Measurements from ENCODE around the gene FZD10. TPM values are rescaled to one million over a fixed set of nuclear protein-coding genes. Genes with fewer than 3 reads are reported as not detected.

The FZD10 gene, protein sequence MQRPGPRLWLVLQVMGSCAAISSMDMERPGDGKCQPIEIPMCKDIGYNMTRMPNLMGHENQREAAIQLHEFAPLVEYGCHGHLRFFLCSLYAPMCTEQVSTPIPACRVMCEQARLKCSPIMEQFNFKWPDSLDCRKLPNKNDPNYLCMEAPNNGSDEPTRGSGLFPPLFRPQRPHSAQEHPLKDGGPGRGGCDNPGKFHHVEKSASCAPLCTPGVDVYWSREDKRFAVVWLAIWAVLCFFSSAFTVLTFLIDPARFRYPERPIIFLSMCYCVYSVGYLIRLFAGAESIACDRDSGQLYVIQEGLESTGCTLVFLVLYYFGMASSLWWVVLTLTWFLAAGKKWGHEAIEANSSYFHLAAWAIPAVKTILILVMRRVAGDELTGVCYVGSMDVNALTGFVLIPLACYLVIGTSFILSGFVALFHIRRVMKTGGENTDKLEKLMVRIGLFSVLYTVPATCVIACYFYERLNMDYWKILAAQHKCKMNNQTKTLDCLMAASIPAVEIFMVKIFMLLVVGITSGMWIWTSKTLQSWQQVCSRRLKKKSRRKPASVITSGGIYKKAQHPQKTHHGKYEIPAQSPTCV
- polyA plus RNA-seq (2012; ENCODE audit: insufficient read length, low read depth): not detected

DNA sequence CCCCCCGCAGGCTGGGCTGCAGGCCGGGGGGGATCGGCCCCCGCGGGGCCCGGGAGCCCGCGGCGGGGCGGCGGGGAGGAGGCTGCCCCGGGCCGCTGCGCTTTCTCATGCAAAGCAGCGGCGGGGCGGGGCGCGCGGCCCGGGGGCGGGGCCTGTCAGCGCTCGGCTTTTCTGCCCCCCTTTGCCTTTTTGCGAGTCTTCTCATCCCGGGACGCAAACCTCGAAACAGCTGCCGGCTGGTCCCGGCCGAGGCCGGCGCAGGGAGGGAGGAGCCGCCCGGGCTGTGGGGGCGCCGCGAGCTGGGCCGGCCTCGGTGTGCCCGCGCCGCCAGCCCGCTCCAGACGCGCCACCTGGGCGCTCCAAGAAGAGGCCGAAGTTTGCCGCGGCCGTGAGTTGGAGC is at the start of gene FZD10:
Gene FZD10 (plus strand): TSS at position 198 of the 400 bp plus-strand sequence. CDS start 479 bp downstream, outside the sequence.
- TF ChIP-seq, protein P1, sequence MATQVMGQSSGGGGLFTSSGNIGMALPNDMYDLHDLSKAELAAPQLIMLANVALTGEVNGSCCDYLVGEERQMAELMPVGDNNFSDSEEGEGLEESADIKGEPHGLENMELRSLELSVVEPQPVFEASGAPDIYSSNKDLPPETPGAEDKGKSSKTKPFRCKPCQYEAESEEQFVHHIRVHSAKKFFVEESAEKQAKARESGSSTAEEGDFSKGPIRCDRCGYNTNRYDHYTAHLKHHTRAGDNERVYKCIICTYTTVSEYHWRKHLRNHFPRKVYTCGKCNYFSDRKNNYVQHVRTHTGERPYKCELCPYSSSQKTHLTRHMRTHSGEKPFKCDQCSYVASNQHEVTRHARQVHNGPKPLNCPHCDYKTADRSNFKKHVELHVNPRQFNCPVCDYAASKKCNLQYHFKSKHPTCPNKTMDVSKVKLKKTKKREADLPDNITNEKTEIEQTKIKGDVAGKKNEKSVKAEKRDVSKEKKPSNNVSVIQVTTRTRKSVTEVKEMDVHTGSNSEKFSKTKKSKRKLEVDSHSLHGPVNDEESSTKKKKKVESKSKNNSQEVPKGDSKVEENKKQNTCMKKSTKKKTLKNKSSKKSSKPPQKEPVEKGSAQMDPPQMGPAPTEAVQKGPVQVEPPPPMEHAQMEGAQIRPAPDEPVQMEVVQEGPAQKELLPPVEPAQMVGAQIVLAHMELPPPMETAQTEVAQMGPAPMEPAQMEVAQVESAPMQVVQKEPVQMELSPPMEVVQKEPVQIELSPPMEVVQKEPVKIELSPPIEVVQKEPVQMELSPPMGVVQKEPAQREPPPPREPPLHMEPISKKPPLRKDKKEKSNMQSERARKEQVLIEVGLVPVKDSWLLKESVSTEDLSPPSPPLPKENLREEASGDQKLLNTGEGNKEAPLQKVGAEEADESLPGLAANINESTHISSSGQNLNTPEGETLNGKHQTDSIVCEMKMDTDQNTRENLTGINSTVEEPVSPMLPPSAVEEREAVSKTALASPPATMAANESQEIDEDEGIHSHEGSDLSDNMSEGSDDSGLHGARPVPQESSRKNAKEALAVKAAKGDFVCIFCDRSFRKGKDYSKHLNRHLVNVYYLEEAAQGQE (IDR thresholded peaks at IDR 0.05; ENCODE audit: insufficient read depth in 1 of 2, low read depth in 2 of 2, low read length in 2 of 2): no peak
- TF ChIP-seq POLR2AphosphoS5 (IDR thresholded peaks at IDR 0.05; ENCODE audit: low read depth, low read length): no peak
- TF ChIP-seq SIN3A (IDR thresholded peaks at IDR 0.05; ENCODE audit: borderline replicate concordance, insufficient read depth, low read length): no peak
- TF ChIP-seq TAF1 (IDR thresholded peaks at IDR 0.05; ENCODE audit: borderline replicate concordance, insufficient read depth, low read length): no peak

DNA sequence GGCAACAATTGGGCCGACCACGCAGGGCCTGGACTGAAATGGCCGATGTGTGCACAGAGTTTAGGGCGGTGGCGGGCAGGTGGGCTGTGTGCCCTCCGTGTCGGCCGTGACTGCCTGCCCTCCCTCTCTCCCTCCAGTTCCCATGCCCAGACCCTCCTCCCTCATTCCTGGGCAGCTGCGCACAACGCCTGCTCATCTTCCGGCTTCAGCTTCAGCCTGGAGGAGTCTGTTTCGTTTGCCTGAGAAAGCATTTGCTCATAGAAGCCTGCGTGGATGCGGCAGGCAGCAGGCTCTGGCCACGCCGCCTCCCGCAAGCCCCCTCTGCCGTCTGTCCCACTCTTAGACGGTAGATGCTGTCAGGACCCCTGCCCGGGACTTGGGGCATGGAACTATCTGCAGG is 47.3 kb upstream of the FZD10 start:
- no peak for TF ChIP-seq FOXP2 (optimal IDR thresholded peaks at IDR 0.05; ENCODE audit: borderline replicate concordance, extremely low read depth, extremely low read length, insufficient read depth)
- no peak for TF ChIP-seq POLR2AphosphoS5 (IDR thresholded peaks at IDR 0.05; ENCODE audit: low read depth, low read length)
- TF ChIP-seq, protein P1 (IDR thresholded peaks at IDR 0.05; ENCODE audit: insufficient read depth in 1 of 2, low read depth in 2 of 2, low read length in 2 of 2): no peak
- TF ChIP-seq SIN3A (IDR thresholded peaks at IDR 0.05; ENCODE audit: borderline replicate concordance, insufficient read depth, low read length): no peak
- no peak for TF ChIP-seq TAF1 (IDR thresholded peaks at IDR 0.05; ENCODE audit: borderline replicate concordance, insufficient read depth, low read length)

DNA sequence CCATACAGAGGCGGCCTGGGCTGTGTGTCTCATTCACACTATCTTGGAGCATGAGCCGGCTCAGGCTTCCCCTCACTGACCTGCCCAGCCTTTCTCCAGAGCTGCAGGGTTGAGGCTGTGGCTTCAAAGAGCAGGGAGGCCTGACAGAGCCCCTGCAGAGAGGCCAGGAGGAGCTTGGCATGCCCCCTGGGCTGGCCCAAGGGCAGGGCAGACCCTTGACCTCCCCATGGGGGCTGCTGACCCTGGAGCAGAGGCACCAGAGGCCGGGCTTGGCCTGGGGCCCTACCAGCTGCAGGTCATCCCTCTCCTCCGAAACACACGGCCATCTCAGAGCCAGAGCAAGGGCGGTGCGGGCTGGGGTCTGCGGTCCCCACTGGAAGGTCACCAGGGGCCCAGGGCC is 46.6 kb upstream of the FZD10 start:
- no peak for TF ChIP-seq POLR2AphosphoS5 (IDR thresholded peaks at IDR 0.05; ENCODE audit: low read depth, low read length)
- TF ChIP-seq, protein P1 (IDR thresholded peaks at IDR 0.05; ENCODE audit: insufficient read depth in 1 of 2, low read depth in 2 of 2, low read length in 2 of 2): no peak
- no peak for TF ChIP-seq FOXP2 (optimal IDR thresholded peaks at IDR 0.05; ENCODE audit: borderline replicate concordance, extremely low read depth, extremely low read length, insufficient read depth)
- no peak for TF ChIP-seq TAF1 (IDR thresholded peaks at IDR 0.05; ENCODE audit: borderline replicate concordance, insufficient read depth, low read length)
- TF ChIP-seq SIN3A (IDR thresholded peaks at IDR 0.05; ENCODE audit: borderline replicate concordance, insufficient read depth, low read length): no peak

DNA sequence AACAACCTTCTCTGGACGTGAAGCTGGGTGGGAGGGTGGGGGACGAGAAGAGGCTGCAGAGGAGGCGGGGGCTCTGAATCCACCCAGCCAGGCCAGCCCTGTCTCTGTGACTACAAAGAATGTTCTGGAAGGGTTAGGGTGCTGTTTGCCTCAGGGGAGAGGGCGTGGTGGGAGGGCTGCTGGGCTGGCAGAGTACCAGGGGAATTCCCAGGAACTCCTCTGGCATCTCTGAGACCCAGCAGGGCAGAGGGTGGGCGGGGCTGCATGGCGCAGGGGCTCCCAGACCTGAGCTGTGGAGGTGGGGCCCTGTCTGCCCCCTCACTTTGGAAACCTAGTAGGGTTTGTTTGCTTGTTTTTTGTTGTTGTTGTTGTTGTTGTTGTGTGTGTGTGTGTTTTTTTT is 45.5 kb upstream of the FZD10 start:
- no peak for TF ChIP-seq FOXP2 (optimal IDR thresholded peaks at IDR 0.05; ENCODE audit: borderline replicate concordance, extremely low read depth, extremely low read length, insufficient read depth)
- TF ChIP-seq POLR2AphosphoS5 (IDR thresholded peaks at IDR 0.05; ENCODE audit: low read depth, low read length): no peak

DNA sequence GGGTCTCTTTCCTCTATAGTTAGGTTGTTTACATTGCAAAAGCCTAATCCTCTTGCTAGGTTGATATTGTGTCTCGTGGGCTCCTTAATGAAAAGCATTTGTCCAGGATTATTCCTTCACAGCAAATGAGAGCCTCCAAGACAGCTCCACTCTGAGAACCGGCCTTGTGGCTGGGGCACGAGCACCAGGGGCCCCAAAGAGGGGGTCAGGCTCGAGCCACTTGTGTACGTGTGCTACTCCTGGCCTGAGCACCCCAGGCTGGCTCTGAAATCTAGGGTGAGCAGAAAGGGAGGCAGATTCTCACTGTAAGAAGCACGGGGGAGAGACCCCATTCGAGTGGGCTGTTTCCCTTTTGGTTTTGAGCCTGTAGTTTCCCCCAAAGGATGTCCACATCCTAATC is 45.0 kb upstream of the FZD10 start:
- no peak for TF ChIP-seq SIN3A (IDR thresholded peaks at IDR 0.05; ENCODE audit: borderline replicate concordance, insufficient read depth, low read length)
- no peak for TF ChIP-seq POLR2AphosphoS5 (IDR thresholded peaks at IDR 0.05; ENCODE audit: low read depth, low read length)
- no peak for TF ChIP-seq TAF1 (IDR thresholded peaks at IDR 0.05; ENCODE audit: borderline replicate concordance, insufficient read depth, low read length)
- TF ChIP-seq, protein P1 (IDR thresholded peaks at IDR 0.05; ENCODE audit: insufficient read depth in 1 of 2, low read depth in 2 of 2, low read length in 2 of 2): no peak
- no peak for TF ChIP-seq FOXP2 (optimal IDR thresholded peaks at IDR 0.05; ENCODE audit: borderline replicate concordance, extremely low read depth, extremely low read length, insufficient read depth)
